PFSK-1 (cell line): ENCODE measurements around the gene HOXC10.

ENCODE experiments used
- FOXP2 ChIP-seq: optimal IDR thresholded peaks from 2 replicates; pipeline ENCODE3; 2011; ENCODE audit warnings: borderline replicate concordance, control low read depth, inconsistent platforms; ENCODE audit not compliant: insufficient read depth; ENCODE audit errors: extremely low read length, extremely low read depth
- POLR2AphosphoS5 ChIP-seq: IDR thresholded peaks from 2 replicates; pipeline ENCODE4 v1.6.1; 2012; ENCODE audit warnings: low read depth, mild to moderate bottlenecking, control low read depth, low read length, moderate library complexity
- SIN3A ChIP-seq: IDR thresholded peaks from 2 replicates; pipeline ENCODE4 v1.6.1; 2012; ENCODE audit warnings: mild to moderate bottlenecking, low read length, moderate library complexity, borderline replicate concordance; ENCODE audit not compliant: insufficient read depth
- TAF1 ChIP-seq: IDR thresholded peaks from 2 replicates; pipeline ENCODE4 v1.6.1; 2012; ENCODE audit warnings: low read length, control low read depth, borderline replicate concordance; ENCODE audit not compliant: insufficient read depth
- TF ChIP-seq, protein P1 (sequence below), 2 experiments: IDR thresholded peaks; 2 replicates each; pipeline versions ENCODE4 v1.6.1 to v1.8.0; 2011 to 2012; ENCODE audit warnings: low read depth in 2 of 2, low read length in 2 of 2, control low read depth in 1 of 2, inconsistent platforms in 1 of 2, mild to moderate bottlenecking in 1 of 2, moderate library complexity in 1 of 2; ENCODE audit not compliant: insufficient read depth in 1 of 2

The HOXC10 gene

GRCh38 chr12:53951577-53952334, 33.2 kb upstream of the HOXC10 start:
- TF ChIP-seq SIN3A = no peak
- TF ChIP-seq FOXP2 = no peak
- TF ChIP-seq, protein P1, sequence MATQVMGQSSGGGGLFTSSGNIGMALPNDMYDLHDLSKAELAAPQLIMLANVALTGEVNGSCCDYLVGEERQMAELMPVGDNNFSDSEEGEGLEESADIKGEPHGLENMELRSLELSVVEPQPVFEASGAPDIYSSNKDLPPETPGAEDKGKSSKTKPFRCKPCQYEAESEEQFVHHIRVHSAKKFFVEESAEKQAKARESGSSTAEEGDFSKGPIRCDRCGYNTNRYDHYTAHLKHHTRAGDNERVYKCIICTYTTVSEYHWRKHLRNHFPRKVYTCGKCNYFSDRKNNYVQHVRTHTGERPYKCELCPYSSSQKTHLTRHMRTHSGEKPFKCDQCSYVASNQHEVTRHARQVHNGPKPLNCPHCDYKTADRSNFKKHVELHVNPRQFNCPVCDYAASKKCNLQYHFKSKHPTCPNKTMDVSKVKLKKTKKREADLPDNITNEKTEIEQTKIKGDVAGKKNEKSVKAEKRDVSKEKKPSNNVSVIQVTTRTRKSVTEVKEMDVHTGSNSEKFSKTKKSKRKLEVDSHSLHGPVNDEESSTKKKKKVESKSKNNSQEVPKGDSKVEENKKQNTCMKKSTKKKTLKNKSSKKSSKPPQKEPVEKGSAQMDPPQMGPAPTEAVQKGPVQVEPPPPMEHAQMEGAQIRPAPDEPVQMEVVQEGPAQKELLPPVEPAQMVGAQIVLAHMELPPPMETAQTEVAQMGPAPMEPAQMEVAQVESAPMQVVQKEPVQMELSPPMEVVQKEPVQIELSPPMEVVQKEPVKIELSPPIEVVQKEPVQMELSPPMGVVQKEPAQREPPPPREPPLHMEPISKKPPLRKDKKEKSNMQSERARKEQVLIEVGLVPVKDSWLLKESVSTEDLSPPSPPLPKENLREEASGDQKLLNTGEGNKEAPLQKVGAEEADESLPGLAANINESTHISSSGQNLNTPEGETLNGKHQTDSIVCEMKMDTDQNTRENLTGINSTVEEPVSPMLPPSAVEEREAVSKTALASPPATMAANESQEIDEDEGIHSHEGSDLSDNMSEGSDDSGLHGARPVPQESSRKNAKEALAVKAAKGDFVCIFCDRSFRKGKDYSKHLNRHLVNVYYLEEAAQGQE (IDR thresholded peaks at IDR 0.05; ENCODE audit: insufficient read depth in 1 of 2, low read depth in 2 of 2, low read length in 2 of 2) = no peak
- TF ChIP-seq POLR2AphosphoS5 = no peak
- TF ChIP-seq TAF1 = no peak

- TF ChIP-seq FOXP2 (no peak), POLR2AphosphoS5 (no peak), TAF1 (no peak), SIN3A (no peak)
- TF ChIP-seq, protein P1 (IDR thresholded peaks at IDR 0.05; ENCODE audit: insufficient read depth in 1 of 2, low read depth in 2 of 2, low read length in 2 of 2) = no peak
These were observed 32.6 kb upstream of the HOXC10 start for GRCh38 chr12:53952335-53952694.

DNA sequence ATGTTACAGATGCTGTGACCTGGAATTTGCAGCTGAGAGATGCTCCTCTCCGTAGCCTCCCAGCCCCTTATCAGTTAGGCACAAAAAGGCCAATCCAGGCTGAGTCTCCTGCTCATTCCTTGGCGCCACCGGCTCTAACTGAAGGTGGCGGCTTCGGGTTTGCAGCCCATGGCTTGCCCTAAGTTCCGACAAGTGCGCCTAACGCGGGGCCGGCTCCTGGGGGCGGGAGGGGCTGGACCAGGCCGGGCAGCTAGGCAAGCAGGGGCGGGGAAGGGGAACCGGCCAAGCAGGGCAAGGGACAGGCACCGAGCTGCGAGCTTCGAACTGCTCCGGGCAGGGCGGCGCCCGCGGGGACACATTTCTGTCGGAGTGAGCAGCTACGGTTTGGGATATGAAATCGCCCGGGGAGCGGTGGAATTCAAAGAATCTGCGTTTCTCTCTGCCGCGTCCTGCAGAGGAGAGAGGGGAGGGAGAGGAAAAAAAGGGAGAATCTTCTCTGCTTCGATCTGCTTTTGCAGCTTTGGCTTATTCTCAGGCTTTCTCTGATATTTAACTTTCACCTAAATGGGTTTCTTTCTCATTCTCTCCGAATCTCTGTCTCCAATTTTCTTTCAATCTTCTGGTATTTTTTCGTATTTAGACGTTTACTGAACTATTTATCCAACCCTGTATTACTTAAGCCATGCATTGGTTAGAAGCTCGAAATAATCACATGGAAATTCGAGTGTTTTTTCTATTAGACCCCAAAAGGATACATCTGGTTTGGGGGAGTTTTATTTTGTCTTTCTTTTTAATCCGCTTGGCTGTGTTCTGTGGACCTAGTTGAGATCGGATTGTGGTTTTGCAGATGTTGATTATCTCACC, 31.8 kb upstream of the HOXC10 start:
- TF ChIP-seq POLR2AphosphoS5 = no peak
- TF ChIP-seq TAF1 = no peak
- no peak for TF ChIP-seq SIN3A

DNA sequence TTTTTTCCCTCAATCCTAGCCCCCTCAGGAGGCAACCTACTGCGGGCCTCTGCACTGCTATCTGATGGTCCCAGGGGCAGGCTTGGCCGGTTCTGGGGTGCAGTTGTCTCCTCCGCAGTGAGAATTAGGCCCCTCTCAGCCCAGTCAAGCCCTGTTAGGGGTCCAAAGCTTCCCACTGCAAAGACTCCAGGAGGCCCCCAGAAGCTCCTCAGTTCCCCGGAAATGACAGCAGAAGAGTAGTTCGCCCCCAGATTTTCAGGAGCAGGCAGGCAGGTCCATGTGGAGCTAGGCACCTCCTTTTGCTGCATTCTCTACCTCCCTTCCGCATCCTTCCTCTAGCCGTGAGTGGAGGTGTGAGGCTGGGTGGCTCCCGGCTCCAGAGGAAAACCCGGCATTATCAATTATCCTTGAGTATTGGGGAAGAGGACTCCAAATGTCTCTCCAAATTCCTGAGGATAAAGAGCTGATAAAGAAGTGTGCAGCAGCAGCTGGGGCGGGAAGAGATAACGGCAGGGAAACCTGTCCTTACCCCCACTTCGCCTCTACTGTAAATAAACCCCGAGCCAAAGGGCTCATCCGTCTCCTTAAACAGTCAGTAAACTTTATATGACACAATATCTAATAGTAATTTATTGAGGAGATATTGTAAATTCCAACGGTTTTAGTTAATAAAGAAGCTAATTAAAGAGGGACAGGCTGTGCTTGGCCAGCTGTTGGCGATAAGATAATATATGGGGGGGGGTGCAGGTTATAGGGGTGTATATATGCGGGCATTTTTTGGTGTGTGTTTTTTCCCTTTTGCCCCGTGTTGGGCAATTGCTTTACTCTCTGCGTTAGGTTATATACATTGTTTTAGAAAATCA, 30.9 kb upstream of the HOXC10 start:
- TF ChIP-seq, protein P1 (IDR thresholded peaks at IDR 0.05; ENCODE audit: insufficient read depth in 1 of 2, low read depth in 2 of 2, low read length in 2 of 2) = no peak
- TF ChIP-seq TAF1 (no peak), SIN3A (no peak), POLR2AphosphoS5 (no peak), FOXP2 (no peak)

DNA sequence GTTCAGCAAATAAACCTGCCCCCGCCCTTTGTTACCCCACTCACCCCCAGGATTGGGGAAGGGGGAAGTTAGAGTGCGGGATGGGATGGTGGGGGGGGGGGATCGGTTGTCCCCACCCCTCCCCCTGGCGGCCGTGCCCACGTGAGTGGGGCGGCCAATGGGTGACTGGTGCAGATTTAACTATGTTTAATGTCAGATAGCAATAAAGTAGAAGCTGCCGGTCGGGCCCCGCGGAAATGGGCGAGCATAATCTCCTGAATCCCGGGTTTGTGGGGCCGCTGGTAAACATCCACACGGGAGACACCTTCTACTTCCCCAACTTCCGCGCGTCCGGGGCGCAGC, 30.3 kb upstream of the HOXC10 start, which contains the start of gene HOXC12:
Gene HOXC12 (plus strand): TSS at position 210 of the 342 bp plus-strand sequence. CDS start 27 bp downstream, at position 237.
- TF ChIP-seq, protein P1 (IDR thresholded peaks at IDR 0.05; ENCODE audit: insufficient read depth in 1 of 2, low read depth in 2 of 2, low read length in 2 of 2) = no peak
- no peak for TF ChIP-seq FOXP2
- TF ChIP-seq POLR2AphosphoS5 = no peak
- no peak for TF ChIP-seq SIN3A
- TF ChIP-seq TAF1 = no peak
